HG02642 (cell line): Measurements from ENCODE around the gene FBXW12.
"Not testable (repeated sequence)": the region's sequence is repeated elsewhere in the genome, so short reads cannot be mapped to it uniquely, and the experiment has no call there.

Source experiments
- ATAC-seq: cut with Tn5 transposase; IDR thresholded peaks from one replicate; pipeline ENCODE4 v1.9.1; 2021; ENCODE audit warnings: mild to moderate bottlenecking; ENCODE audit not compliant: unreplicated experiment, poor library complexity

The FBXW12 gene

DNA sequence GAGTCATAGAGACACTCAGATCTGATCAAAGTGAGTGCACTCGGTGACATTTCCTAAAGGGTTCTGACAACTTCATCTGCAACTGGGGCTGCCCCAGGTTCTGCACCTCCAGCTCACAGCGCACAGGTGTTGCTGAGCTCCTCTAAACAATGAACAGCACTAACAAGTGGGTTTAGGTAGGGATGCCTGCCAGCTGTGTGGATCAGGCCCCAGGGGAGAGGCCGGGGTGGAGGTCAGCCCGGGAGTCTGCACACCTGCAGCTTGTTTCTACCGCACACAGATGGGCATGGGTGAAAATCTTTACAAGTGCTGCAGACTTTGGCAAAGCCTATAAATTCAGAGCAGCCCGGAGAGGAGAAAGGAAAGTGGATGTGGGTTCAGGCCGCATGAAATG, 355 bp downstream of the FBXW12 start:
- no peak for ATAC-seq

DNA sequence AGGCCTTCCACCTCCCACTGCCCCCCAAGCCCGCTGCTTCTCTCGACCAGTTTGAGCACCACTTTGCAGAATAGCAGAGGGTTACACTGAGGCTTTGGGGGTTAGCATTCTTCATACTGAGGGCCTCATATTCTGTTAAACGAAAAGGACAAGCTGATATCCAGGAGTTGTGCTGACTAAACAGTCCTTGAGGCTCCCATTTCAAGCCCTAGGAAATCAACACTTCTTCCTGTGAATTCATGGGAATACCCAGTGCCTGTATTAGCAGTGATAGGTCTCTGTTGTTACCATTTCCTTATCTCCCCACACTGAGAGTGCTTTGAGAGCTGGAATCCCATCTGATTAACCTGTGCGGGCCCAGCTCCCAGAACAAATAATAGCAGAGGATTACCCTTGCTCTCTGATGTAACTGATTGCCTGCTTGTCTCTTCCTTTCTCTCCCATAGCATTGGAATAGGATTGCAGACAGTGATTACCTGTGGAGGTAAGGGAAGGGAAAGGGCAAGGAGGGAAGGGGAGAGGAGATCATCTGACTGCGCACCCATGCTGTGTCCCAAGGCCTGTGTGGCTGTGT, 930 bp downstream of the FBXW12 start:
- ATAC-seq: no peak

DNA sequence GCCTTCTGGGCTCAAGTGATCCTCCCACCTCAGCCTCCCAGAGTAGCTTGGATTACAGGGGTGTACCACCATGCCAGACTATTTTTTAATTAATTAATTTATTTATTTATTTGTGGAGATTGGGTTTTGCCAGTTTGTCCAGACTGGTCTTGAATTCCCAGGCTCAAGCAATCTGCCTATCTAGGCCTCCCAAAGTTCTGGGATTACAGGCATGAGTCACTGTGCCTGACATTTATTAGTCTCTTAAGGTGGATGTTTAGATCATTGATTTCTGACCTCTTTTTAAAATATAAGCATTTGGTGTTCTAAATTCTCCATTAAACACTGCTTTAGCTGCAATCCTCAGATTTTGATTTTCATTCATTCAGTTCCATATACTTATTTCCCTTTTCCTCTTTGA, 15.6 kb downstream of the FBXW12 start:
- no peak for ATAC-seq

- ATAC-seq: no peak
Observed at GRCh38 chr3:48388966-48389365, 16.9 kb downstream of the FBXW12 start.

- ATAC-seq: no peak
Observed at GRCh38 chr3:48394391-48394790, 22.4 kb downstream of the FBXW12 start.

DNA sequence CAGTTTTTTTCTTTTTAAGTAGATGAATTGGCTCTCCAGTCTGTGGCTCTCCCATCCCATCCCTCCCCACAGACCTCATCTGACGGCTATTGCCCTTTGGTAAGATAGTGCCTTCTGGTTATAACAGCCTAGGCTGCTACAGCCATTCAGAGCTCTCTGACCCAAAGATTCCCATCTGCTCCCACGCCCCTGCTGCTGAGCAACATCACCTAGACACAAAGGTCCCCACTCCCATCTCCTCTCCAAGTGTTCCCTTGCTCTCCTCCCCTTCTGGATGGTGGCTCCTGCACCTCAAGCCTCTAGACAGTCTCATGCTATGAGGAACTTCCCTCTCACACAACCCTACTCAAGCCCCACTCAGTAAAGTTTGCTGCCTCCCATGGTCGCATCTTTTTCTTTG, 23.7 kb downstream of the FBXW12 start:
- no peak for ATAC-seq

GRCh38 chr3:48397767-48398681, 26.0 kb downstream of the FBXW12 start:
- ATAC-seq: no peak

DNA sequence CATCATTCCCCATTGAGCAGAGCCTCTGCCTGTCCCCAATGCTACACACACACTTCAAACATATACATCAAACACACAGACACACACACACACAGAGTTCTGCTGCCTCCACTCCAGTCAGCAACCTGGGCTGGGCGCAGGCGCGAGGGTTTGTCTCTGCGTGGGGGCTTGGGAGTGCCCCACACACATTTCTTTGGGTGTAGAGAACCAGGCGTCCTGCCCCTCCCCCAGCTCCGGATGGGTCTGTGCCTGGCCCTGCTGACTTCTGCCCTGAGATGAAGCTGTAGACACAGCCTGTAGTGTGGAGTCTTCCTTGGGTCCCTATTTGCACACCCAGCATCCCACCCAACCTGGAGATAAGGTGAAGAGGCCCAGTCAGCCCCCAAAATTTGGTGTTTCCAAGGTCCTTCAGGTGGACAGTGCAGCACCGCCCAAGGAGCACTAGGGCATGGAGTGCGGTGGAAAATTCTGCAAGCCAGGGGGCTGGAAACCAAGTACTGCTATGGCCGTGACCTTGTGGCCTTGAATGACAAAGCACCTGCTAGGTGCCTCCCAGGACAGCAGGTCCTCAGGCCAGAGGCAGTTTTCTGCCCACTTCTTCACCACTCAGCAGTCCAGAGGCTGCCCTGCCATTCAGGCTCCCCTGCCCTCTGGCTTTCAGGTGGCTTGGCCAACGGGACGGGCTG, 26.8 kb downstream of the FBXW12 start:
- no peak for ATAC-seq

GRCh38 chr3:48399387-48400172, 27.6 kb downstream of the FBXW12 start:
- ATAC-seq: no peak

GRCh38 chr3:48400824-48401433, 28.9 kb downstream of the FBXW12 start:
- no peak for ATAC-seq

DNA sequence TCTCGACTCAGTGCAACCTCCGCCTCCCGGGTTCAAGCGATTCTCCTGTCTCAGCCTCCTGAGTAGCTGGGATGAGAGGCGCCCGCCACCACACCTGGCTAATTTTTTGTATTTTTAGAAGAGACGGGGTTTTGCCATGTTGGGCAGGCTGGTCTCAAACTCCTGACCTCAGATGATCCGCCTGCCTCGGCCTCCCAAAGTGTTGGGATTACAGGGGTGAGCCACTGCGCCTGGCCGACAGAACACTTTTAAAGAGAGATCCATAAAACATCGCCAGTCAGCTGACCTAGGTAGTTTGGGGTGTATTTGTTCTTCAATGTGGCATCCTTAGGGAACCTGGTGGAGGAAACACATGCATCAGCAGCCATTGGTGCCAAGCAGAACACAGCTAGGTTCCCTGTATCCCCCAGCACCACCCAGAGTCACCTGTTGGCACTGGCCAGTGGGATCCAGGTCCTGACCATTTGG, 29.4 kb downstream of the FBXW12 start:
- ATAC-seq: not testable (repeated sequence)

- no peak for ATAC-seq
Observed at GRCh38 chr3:48402281-48402732, 30.3 kb downstream of the FBXW12 start.

- ATAC-seq: no peak
Observed at GRCh38 chr3:48402907-48403306, 30.9 kb downstream of the FBXW12 start.

GRCh38 chr3:48403533-48404439, 31.8 kb downstream of the FBXW12 start:
- no peak for ATAC-seq

GRCh38 chr3:48404440-48405342, 32.7 kb downstream of the FBXW12 start:
- no peak for ATAC-seq

DNA sequence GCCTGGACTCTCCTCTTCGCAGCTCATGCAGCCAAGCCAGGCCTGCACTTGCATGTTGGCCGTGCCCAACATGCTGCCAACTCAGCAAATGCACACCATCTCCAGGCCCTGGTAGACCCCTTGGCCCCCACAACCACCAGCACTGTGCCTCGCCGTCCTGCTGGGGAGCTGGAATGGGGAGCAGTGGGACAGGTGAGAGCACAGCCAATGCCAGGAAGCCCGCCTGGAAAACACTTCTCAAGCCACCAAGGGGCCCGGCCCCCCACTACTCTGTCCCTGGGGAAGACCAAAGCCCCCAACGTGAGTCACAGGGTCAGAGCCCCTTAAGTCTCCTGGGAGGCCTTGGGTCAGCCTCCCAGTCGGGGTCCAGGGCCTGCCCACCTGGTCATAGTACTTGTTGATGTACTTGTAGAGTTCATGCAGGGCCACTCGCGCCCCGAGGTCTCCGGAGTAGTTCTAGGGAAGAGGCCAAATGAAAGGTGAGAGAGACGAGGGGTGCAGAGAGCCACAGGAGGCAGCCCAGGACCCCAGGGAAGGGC, 33.4 kb downstream of the FBXW12 start:
- no peak for ATAC-seq

GRCh38 chr3:48405971-48406370, 34.0 kb downstream of the FBXW12 start:
- ATAC-seq: no peak
